ENCODE results near the gene SDE2.

- TF ChIP-seq YY1 (IDR thresholded peaks at IDR 0.05; ENCODE audit: insufficient read depth, insufficient read length) (no peak), ZNF274 (IDR thresholded peaks at IDR 0.05; ENCODE audit: low read depth, low read length) (no peak)
Measured at GRCh38 chr1:225963735-225964530, 35.2 kb downstream of the SDE2 start.

Measured in NT2/D1 (cell line).